OCI-LY3 (cell line): Measurements from ENCODE around the gene WHRN.

Experiments used
- H2AFZ ChIP-seq: fragments of 200-600, 300-600 bp; shearing (Covaris generic); 2 replicates; pipeline ENCODE4 v1.6.0; 2014; ENCODE audit warnings: antibody characterized with exemption, low read depth, low read length
- H3K27ac ChIP-seq: fragments of 200-600, 300-600 bp; sonication (generic); 2 replicates; pipeline ENCODE4 v1.5.1; 2014; ENCODE audit warnings: mild to moderate bottlenecking, low read length, moderate library complexity, mixed read lengths
- H3K27me3 ChIP-seq: fragments of 200-600, 300-600 bp; sonication (generic); 2 replicates; pipeline ENCODE4 v1.6.1; 2014; ENCODE audit warnings: low read depth, low read length, mixed read lengths
- H3K36me3 ChIP-seq: fragments of 200-600, 300-600 bp; sonication (generic); replicated peaks from 2 replicates; pipeline ENCODE3; 2014; ENCODE audit warnings: low read depth, low read length, mixed read lengths
- H3K4me1 ChIP-seq: fragments of 300-600, 200-600 bp; sonication (generic); 2 replicates; pipeline ENCODE4 v1.6.1; 2014; ENCODE audit warnings: low read length, mixed read lengths
- H3K4me2 ChIP-seq: fragments of 200-600, 300-600 bp; sonication (generic); 2 replicates; pipeline ENCODE4 v1.6.1; 2014; ENCODE audit warnings: low read length, mixed read lengths
- H3K4me3 ChIP-seq: fragments of 300-600, 200-600 bp; sonication (generic); 2 replicates; pipeline ENCODE4 v1.5.1; 2014; ENCODE audit warnings: antibody characterized with exemption, mild to moderate bottlenecking, low read length, moderate library complexity
- H3K79me2 ChIP-seq: fragments of 300-600, 200-600 bp; shearing (Covaris generic); 2 replicates; pipeline ENCODE4 v1.6.1; 2014; ENCODE audit warnings: mild to moderate bottlenecking, low read length, mixed read lengths
- H3K9ac ChIP-seq: fragments of 300-600, 200-600 bp; shearing (Covaris generic); 2 replicates; pipeline ENCODE4 v1.6.0; 2014; ENCODE audit warnings: mild to moderate bottlenecking, low read length, moderate library complexity
- H3K9me3 ChIP-seq: fragments of 200-600, 300-600 bp; shearing (Covaris generic); 2 replicates; pipeline ENCODE4 v1.6.1; 2014; ENCODE audit warnings: low read length, mixed read lengths; ENCODE audit not compliant: insufficient read depth
- H4K20me1 ChIP-seq: fragments of 200-600, 300-600 bp; sonication (generic); 2 replicates; pipeline ENCODE4 v1.6.1; 2016; ENCODE audit warnings: low read length, mixed read lengths; ENCODE audit not compliant: insufficient read depth
- EZH2phosphoT487 ChIP-seq: fragments of 200-600 bp; shearing (Covaris generic); IDR thresholded peaks from 2 replicates; pipeline ENCODE4 v1.6.1; 2018; ENCODE audit warnings: antibody characterized with exemption, mixed run types, low read depth
- TF ChIP-seq, protein P1 (sequence below): fragments of 200-600, 300-600 bp; sonication (generic); IDR thresholded peaks from 2 replicates; pipeline ENCODE4 v1.5.1; 2014; ENCODE audit warnings: antibody characterized with exemption, low read length, low read depth

WHRN gene

DNA sequence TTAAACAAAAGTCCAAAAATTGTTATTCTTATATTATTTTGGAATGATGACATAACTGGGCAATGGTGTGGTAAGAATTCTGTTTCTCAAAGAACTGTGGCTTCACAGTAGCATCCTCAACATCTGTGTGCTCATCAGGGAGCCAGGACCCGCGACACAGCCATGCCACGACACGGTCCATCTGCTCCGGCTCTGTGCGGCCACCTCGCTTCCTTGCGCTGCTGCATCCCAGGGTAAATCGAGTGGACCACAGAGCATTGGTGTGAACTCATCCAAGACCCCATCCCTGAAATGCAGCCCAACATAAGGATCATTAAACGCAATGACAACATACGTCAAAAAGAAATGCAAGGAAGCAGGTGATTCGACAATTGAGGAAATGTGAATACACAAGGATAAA lies 15.3 kb downstream of the WHRN start:
- Histone ChIP-seq H3K79me2 (peaks cover 70% of the 10 kb centered on the region), H3K4me2 (no peak overlapping the region), H3K27ac (no peak overlapping the region), H2AFZ (no peak overlapping the region), H3K4me3 (no peak overlapping the region), H3K9me3 (no peaks in the 10 kb centered on the region), H4K20me1 (no peaks in the 10 kb centered on the region), H3K36me3 (peaks cover 4% of the 10 kb centered on the region), H3K4me1 (peaks cover 57% of the 10 kb centered on the region), H3K27me3 (no peaks in the 10 kb centered on the region), H3K9ac (no peak overlapping the region)
- TF ChIP-seq, protein P1, sequence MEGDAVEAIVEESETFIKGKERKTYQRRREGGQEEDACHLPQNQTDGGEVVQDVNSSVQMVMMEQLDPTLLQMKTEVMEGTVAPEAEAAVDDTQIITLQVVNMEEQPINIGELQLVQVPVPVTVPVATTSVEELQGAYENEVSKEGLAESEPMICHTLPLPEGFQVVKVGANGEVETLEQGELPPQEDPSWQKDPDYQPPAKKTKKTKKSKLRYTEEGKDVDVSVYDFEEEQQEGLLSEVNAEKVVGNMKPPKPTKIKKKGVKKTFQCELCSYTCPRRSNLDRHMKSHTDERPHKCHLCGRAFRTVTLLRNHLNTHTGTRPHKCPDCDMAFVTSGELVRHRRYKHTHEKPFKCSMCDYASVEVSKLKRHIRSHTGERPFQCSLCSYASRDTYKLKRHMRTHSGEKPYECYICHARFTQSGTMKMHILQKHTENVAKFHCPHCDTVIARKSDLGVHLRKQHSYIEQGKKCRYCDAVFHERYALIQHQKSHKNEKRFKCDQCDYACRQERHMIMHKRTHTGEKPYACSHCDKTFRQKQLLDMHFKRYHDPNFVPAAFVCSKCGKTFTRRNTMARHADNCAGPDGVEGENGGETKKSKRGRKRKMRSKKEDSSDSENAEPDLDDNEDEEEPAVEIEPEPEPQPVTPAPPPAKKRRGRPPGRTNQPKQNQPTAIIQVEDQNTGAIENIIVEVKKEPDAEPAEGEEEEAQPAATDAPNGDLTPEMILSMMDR: no peak

DNA sequence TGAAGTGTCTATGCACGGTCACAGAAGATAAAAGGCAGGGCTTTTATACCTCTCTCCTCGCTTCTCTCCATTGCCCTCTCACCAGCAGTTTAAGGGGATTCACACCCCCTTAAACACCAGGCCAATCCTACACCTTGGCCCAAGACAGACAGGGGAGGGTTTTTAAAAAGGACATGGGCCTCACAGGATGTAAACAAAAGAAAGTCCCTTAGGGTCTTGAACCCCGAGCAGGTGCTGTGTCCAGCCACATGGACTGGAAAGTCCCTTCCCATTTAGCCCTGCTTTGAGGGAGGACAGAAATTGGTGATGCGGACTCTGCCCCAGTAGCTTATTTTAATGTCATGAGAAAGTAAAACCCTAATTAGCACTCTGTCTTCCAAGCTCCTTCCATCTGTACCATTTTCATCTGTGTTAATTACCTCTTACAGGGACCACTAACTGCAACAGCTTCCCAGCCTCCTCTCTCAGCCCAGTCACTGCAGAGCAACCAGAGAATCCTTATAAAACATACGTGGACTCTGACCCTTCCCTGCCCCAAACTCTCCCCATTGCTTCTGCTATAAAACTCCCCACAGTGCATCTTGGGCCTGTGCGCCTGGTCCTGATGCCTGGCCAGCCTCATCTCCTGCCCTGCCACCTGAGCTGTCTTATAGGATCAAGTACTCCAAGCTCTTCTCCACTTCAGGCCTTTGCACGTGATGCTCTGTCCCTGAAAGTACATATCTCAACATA lies 16.7 kb downstream of the WHRN start:
- Histone ChIP-seq H3K79me2 (peaks cover 57% of the 10 kb centered on the region), H3K27ac (peak overlapping the region; percentile 64), H3K4me1 (peaks cover 57% of the 10 kb centered on the region), H3K9ac (peak overlapping the region; percentile 40; the same call in 1 of the 2 replicates), H3K4me2 (peak overlapping the region; percentile 57), H2AFZ (no peak overlapping the region; the same call in 1 of the 2 replicates), H3K27me3 (no peaks in the 10 kb centered on the region), H4K20me1 (no peaks in the 10 kb centered on the region), H3K9me3 (no peaks in the 10 kb centered on the region), H3K4me3 (peak overlapping the region; percentile 30; the same call in 1 of the 2 replicates), H3K36me3 (no peaks in the 10 kb centered on the region)
- no peak for TF ChIP-seq EZH2phosphoT487
- TF ChIP-seq, protein P1: no peak

DNA sequence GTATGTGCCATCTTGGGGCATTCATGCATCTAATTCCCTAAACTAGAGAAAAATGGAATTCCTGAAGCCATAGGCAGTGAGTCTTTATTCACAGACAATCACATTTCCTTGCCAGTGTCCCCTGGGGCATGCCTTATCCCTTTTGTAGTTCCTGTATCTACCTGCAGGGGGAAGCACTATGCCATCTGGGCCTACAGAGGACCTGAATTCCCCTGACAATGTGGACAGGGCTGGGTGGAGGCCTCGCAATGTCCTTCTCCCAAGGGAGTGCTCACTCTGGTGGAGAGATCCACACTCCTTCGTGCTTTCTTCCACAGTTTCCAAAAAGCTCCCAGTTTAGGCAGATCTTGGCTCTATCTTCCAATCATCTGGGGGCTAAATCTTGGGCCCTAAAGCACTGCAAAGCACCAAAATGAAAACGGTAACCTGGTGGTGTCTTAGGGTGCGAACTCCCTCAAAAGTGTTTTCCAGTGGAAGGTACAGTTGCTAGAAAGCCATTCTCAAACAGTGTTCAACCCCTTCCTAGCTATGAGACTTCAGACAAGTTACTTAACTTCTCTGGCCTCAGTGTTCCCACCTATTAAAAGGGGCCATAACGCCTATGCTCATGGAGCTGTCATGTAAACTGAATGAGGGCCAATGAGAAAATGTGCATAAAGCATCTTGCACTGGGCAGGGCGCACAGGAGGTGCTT lies 17.5 kb downstream of the WHRN start:
- H3K27ac ChIP-seq: peak overlapping the region; percentile 64
- peaks cover 62% of the 10 kb centered on the region for H3K4me1 ChIP-seq
- H3K79me2 ChIP-seq: peaks cover 50% of the 10 kb centered on the region
- no peaks in the 10 kb centered on the region for H3K9me3 ChIP-seq
- H3K27me3 ChIP-seq: no peaks in the 10 kb centered on the region
- peak overlapping the region; percentile 63; the same call in 1 of the 2 replicates for H2AFZ ChIP-seq
- peak overlapping the region; percentile 30; the same call in 1 of the 2 replicates for H3K4me3 ChIP-seq
- TF ChIP-seq, protein P1: peak; percentile 86
- TF ChIP-seq EZH2phosphoT487: no peak
- no peaks in the 10 kb centered on the region for H3K36me3 ChIP-seq
- no peaks in the 10 kb centered on the region for H4K20me1 ChIP-seq
- H3K9ac ChIP-seq: peak overlapping the region; percentile 40; the same call in 1 of the 2 replicates
- peak overlapping the region; percentile 57 for H3K4me2 ChIP-seq

DNA sequence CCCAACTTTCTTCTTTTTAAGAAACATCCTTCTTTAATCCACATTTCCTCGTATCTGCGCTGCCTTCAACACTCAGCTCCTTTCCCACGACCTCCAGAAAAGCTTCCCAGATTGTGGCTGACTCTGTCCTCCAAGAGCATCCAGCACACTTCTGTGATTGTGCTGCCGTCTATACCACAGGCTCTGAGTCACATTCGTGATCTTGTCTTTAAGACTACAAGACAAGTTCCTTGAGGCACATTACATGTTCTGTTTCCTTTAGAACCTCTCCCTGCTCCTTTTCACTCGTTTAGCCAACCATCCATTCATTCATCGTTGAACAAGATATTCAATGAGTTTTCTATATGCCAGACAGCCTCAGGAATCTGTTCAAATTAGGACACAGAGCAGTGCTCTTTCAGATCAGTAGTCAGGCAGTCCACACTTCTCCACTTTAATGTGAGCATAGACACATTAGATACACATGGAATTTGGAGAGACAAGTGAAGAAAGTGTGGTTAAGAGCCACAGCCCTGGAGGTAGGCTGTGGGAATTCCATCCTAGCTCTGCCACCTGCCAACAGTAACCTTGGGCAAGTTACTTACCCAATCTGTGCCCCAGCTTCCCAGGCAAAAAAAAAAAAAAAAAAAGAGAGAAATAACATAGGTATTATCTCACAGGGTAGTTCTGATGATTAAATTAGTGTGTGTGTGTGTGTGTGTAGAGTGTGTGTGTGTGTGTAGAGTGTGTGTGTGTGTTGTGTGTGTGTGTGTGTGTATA lies 18.9 kb downstream of the WHRN start:
- Histone ChIP-seq H4K20me1 (no peaks in the 10 kb centered on the region), H3K79me2 (peaks cover 48% of the 10 kb centered on the region), H3K4me2 (peak overlapping the region; percentile 27), H3K9ac (no peak overlapping the region), H3K27me3 (no peaks in the 10 kb centered on the region), H3K4me3 (no peak overlapping the region), H3K27ac (no peak overlapping the region), H3K4me1 (peaks cover 62% of the 10 kb centered on the region), H3K9me3 (no peaks in the 10 kb centered on the region), H3K36me3 (peaks cover 7% of the 10 kb centered on the region), H2AFZ (no peak overlapping the region)
- no peak for TF ChIP-seq EZH2phosphoT487
- TF ChIP-seq, protein P1: no peak
